ENCODE results near the gene SELENON.
A peak's percentile ranks its signal among the peaks of the same experiment; 100 is the strongest.

Gene SELENON

DNA sequence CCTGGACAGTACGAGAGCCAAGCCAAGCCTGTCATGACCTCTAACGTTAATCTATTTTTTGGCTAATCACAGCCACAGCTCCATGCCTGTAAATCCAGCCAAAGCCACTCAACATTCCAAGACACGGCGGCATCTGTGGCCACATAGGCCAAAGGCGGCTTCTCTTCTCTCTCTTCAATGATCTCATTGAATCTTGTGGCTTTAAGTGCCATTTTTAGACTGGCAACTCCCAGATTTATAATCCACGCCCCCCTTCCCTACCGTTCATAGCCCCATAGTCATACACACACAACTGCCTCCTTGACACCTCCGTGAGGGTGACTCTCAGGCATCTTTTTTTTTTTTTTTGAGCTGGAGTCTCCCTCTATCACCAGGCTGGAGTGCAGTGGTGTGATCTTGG lies 5.7 kb upstream of the SELENON start:
- no peak for DNase-seq

DNA sequence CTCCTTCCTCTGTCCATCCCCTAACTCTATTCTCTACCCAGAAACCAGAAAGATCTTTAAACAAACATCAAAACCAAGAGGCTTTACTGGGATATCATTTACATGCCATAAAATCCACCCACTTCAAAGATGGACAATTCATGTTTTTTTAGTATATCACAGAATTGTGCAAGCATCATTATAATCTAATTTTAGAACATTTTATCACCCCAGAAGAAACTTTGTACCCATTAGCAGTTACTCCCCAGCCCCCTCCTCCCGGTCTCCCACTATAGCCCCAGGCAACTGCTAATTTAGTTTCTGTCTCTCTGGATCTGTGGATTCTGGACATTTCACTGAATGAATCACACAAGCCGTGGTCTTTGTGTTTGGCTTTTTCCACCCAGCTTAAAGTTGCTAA lies 4.8 kb upstream of the SELENON start:
- DNase-seq: no peak

DNA sequence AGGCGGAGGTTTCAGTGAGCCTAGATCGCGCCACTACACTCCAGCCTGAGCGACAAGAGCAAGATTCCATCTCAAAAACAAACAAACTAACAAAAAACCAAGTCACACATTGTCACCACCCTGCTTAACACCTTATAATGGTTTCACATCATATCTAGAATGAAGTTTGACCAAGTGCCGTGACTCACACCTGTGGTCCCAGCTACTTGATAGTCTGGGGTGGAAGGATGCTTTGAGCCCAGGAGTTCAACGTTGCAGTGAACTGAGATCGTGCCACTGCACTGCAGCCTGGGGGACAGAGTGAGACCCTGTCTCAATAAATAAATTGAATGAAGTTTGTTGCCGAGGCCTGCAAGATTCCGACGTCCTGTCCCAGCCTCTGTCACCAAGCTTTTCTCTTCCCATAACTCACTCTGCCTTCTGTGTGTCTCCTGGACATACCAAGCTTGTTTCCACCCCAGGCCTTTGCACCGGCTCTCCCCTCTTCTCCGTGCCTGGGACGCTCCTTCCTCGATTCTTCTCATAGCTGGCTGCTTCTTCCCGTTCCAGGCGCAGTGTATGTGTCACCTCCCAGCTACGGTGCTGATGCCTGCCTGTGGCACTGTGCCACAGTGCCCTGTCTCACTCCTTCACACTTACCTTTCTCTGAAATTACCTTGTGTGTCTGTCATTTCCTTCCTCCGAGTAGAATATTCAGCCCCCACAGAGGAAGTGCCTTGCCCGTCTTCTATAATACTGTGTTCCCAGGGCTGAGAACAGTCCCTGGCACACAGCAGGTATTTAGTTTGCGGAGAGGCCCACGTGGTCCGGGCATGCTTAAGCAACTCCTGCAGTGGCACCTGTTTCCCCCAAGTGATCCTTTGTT lies 3.8 kb upstream of the SELENON start:
- DNase-seq: peak; percentile 85

DNA sequence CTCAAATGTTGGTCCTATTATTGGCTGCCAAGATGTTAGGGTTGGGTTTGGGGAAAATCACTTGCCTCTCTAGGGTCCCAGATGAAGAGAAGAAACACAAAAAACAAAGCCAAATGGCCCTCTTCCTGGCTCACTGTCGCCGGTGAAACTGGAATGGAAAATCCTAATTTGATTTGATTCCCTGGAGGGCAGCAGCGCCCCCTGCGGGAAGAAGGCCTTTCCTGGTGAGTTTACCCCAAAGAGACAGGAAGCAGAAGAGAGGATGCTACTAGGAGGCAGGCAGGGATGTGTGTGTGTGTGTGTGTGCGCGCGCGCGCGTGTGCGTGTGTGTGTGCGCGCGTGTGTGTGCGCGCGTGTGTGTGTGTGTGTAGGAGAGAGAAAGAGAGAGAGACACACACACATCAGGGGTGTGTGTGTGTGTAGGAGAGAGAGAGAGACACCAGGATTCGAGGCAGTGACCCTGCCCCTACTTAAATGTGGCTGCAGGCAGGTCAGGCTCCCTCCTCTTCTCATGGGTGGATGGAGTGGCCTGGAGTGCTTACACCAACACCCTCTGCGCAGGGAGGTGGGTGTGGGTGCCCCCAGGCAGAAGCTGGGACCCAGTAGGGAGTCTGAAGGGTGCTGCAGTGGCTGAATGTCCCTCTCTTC lies 3.1 kb upstream of the SELENON start:
- DNase-seq: peak; percentile 85

DNA sequence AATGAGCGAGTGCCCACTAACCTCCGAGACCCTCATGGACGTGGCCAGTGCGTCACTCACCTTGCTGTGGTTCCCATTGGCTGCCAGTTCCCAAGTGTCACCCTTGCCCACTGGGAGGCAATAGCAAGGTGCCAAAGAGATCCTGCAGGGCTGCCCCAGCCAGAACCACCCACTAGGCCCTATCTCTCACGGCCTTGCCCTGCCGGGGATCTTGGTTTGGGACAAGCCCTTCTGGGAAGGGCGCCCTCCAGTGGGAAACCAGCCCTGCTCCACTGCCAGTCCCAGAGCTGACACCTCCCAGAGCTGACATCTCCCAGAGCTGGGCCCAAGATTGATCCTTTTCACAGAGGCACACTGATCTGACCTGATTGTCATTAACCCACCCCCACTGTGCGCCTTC lies 2.1 kb upstream of the SELENON start:
- DNase-seq: no peak

DNA sequence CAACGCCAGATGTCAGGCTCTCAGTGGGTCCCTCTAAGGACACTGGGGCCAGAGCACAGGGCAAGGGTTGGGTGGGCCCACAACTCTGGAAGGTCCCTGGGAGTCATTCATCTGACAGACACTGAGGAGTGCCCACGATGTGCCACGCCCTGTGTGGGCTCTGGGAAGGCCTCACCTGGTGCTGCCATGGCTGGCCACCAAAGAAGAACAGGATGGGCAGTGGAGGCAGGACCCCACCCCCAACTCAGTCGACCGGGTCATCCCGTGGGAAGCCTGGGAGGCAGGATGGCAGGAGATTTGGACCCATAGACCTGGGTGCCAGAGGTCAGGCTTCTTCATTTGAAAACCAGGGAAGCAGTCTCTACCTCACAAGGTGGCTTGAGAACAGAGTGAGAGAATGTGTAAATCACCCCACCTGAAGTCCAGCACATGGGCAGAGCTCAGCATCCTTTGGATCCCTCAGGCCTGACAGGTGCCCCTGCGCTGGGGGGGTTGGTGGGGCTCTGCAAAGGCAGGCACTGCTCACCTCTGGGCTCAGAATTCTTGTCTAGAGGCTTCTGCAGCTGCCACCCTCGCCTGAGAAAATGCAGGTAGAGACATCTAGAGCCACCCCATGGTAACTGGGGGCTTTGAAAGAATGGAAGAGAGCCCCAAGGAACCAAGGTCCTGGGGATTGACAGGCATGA lies 1.2 kb upstream of the SELENON start:
- DNase-seq: no peak

DNA sequence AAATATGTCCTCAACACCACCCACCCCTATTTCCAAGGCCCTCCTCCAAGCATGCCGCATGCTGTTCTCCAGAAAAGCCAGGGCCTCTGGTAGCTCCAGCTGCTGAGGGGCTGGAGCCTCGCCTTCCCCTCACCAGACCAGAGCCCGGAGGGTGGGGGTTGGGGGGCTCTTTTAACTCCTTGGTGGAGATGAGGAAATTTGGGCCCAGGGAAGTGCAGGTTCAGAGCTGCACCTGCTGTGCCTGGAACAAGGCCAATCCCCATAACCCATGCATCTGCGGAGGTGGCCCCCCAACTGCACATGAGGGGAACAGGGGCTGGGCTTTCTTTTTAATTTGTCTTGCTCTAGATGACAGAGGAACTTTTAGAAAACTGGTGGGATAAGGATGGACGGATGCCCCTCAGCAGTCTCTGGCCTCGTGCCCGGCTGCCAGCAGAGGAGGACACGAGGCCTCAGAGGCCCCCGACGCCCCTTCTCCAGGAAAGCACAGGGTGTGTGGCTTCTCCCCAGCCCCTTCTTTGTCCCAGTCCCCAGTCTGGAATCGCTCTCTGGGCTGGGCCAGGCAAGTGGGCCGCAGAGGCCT lies 550 bp upstream of the SELENON start:
- DNase-seq: no peak

DNA sequence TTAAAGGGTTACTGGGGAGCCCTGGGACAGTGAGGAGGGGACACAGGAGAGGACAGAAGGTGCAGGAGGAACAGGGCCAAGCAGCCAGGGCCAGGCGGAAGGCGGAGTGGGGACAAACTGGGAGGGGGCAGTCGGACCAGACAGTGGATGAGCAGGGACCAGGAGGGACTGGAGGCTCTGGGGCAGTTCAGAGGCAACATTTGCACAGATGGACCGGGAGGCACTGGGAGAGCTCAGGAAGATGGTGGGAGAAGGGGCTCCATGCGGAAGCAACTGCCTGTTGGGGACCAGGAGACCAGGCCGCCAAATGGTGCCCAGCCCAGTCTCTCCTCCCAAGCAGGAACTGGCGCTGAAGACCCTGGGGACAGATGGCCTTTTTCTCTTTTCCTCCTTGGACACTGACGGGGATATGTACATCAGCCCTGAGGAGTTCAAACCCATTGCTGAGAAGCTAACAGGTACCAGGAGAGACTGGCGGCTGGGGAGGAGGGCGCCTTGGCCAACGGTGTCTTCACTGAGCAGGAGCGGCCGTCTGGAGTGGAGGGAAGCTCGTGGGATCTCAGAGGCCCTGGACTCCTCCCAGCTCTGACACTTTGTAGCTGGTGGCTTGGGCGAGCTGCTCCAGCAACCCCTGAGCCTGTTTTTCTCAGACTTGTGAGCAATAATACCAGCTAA lies 847 bp downstream of the SELENON start:
- no peak for DNase-seq

DNA sequence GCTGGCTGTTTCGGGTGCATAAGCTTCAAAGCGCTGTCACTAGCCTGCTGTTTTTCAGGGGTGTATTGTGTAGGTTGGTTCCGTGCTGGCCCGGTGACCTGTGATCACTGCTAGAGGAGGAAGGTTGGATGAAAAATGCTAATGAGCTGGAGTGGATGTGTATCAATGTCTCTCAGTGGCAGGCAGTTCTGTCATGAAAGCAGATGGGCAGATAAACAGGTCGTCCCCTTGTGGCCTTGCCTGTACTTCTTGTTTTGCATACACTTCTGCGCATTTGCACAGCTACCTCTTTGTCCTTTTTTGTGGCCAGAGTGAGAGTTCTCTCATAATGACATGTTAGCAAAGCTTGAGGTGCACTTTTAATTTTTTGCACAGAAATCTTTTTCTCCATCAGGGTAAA lies 2.9 kb downstream of the SELENON start:
- no peak for DNase-seq

DNA sequence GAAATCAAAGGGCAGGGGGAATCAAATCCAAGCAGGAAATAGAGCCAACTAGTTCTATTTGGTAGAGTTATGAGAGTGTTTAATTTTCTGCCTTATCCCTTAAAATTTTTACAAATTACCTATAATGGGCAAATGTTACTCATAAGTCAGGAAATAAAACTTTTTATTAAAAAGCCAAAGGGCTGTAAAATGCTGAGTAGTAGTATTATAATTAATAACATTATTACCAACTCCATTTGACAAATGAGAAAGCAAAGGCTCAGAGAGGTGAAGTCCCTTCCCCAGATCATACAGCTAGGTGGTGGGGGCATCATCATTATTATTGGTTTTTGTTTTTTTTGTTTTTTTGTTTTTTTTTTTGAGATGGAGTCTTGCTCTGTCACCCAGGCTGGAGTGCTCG lies 3.4 kb downstream of the SELENON start:
- DNase-seq: no peak

DNA sequence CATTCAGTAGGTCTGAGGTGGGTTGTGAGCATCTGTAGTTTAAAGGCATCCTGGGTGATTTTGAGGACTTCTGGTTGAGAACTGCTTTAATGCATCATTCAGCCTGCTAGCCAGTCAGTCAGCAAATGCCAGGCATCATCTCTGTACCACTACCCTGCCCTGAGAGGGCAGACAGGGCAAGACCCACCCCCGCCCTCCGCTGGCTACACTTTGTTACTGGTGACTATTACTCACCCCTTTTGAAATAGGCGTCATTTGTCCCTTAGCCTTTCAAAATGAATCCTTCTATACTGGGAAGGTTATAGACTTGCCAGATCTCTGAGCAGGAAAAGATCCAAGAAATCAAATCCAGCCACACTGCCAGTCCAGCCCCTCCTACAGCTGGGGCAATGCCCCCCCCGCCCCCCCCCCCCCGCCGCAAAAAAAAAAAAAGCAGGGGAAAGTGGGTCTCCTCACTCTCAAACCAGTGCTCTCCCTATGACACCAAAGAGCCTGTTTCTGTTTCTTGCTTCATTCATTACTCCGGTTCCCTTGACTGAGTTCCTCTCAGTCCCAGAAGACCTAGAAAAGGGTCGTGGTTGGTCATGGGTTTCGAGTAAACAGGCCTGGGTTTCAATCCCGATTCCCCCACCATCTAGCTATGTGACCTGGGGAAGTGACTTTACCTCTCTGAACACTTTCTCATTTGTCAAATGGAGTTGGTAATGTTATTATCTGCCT lies 4.4 kb downstream of the SELENON start:
- no peak for DNase-seq

DNA sequence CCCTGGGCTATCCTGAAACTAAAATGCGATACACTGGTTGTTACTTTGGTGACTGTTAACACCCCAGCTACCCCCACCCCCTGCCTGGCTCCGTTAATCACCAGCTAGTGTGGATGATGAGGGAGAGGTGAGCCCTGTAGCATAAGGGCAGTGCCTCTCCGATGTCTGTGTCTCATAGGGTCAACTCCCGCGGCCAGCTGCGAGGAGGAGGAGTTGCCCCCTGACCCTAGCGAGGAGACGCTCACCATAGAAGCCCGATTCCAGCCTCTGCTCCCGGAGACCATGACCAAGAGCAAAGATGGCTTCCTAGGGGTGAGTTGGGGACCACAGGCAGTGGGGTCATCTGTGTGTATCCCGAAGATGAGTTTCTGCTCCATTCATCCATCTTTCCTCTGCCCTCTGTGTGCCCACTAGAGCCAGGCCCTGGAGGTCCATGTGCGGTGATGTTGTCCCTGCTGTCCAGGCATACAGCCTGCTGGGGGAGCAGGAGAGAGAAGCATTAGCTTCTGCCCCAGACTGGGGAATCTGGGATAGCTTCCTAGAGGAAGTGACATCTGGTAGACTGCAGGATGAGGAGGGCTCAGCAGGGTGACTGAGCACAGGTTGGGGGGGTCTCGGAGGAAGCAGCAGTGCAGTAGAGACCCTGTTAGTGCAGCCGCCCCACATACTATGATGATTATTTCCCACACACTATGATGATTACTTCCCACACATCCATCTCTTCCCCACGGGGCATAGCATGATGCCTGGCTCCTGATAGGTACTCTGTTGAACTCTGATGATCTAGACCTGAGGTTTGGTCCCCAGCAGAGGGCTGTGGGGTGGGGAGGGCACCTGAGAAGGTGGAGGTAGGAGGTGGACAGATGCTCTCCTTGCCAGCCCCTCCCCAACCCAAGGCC lies 5.2 kb downstream of the SELENON start:
- DNase-seq: no peak

DNA sequence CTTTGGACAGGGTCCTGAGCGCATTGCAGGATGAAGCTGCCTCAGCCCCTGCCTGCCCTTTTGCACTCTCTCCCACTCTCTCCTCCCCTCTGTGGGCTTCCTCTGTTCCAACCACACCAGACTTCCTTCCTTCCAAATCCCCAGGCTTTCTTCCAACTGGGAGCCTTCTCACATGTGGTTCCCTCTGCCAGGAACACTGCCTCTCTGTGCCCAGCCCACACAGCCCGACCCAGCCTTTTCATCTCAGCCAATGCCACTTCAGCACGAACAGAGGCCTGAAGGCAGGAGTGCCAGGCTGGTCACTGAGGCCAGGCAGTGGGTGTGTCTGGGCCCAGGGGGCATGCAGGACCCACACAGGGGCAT lies 5.9 kb downstream of the SELENON start:
- no peak for DNase-seq

DNA sequence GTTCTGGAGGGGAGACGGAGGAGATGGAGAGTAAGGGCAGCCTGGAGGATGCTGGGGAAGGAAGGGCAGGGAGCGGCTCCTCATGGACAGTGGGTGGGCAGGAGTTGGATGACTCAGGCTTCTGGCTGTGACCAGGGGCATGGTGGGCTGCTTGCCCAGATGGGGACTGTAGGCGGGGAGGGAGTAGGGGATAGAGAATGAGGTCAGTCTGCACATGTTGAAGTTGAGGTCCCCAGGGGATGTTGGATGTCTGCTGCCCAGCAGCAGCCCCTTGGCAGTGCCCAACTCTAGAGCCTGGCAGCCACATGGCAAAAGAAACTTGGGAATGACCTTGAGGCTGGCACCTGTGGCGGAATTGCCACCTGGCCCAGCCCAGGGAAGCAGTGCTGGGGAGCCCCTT lies 6.4 kb downstream of the SELENON start:
- DNase-seq: no peak

DNA sequence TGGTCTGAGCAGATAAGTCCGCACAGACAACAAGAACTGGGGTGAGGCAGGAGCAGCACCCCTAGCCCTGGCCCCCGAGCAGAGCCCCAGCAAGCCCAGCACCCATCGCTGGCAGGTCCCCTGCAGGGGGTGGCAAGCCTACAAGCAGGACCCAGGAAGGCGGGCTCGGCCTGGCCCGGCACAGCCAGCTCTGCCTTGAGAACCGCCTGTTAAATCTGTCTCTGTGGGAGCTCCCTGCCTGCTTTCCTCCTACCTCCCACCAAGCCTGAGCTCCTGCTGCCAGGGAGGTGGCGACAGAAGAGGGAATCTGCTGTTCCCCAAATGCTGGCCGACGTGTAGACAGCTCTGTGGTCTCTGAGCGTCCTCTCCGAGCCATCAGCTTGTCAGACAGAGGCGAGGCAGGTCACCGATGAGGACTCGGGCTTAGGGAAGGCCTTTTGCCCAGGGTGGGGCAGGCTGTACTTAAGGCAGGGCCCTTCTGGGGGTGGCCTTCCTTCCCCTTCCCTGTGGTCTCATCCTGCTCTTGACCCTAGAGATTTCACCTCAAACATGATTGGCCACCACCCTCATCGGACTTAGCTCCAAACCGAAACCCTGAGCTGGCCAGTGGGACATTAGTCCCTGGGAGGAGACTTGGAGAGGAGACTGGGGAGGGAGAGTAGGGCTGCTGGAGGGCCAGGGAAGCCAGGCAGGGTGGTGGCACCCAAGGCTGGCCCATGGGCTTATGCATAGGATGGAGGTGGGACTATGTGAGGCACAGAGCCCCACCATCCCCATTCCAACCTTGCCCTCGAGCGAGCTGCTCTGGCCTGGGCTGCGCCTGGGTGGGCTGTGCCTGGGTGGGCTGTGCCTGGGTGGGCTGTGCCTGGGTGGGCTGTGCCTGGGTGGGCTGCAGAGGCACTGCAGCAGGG lies 7.7 kb downstream of the SELENON start:
- no peak for DNase-seq

DNA sequence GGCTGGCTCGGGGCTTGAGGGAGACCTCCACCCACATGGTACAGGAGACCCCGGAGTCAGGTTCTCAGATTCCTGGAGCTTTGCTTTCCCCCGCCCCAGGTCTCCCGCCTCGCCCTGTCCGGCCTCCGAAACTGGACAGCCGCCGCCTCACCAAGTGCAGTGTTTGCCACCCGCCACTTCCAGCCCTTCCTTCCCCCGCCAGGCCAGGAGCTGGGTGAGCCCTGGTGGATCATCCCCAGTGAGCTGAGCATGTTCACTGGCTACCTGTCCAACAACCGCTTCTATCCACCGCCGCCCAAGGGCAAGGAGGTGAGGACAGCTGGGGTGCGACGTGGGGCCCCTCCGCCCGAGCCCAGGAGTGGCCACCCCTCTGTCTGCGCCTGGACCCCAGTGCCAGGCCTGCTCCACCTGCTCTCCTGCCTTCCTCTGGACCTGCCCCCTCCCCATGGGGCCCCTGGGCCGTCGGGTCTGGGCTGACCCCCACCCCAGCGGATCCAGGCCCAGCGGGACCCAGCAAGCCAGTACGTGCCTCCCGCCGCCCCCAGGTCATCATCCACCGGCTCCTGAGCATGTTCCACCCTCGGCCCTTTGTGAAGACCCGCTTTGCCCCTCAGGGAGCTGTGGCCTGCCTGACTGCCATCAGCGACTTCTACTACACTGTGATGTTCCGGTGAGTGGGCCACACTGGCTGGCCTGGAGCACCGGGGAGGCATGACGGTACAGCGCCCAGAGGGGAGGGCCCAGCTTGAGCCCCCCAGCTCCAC lies 8.7 kb downstream of the SELENON start:
- DNase-seq: no peak

DNA sequence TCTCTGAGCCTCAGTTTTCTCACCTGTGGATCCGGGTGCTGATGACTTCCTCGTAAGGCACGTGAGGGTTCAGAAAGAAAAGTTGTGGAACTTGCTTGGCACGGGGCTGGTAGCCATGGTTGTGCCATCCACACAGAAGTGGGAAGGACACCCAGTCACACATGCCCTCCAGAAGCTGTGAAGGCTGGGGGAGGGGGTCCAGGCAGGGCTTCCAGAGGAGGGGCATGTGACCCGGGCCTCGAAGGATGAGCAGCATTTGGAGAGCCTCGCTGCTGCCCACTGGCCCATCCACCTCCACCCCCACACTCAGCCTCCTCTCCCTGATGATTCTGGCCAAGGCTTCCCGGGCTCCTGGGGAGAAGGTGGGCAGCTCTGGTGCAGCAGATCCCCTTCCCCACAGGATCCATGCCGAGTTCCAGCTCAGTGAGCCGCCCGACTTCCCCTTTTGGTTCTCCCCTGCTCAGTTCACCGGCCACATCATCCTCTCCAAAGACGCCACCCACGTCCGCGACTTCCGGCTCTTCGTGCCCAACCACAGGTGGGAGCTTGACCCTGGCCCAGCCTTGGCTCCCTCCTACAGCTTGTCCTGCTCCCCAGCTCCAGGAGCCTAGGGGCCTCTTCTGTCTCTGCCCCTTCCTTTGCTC lies 9.4 kb downstream of the SELENON start:
- DNase-seq: no peak

DNA sequence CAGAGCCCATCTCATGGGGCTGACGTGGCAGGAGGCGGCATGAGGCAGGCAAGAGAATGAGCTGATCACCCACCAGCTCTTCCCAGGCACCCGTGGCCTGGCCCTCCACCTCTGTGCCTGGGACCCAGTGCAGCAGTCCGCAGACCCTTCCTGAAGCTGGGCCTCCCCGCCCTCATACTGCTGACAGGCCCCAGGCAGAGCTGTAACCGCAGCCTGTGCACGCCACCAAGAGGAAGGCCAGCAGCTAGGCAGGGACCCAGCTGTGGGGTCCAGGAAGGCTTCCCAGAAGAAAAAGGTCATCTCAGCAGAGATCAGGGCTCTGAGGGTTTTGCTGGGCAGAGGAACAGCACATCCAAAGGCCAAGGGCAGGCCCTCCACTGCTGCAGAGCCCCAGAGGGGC lies 9.9 kb downstream of the SELENON start:
- DNase-seq: no peak

Measured in NCI-H2171 (cell line).